Hindlimb muscle (tissue), 1 donor: ENCODE measurements around the gene HPS6. TPM values are rescaled to one million over a fixed set of nuclear protein-coding genes. Genes with fewer than 3 reads are reported as not detected.
A peak's percentile ranks its signal among the peaks of the same experiment; 100 is the strongest.
"Not testable (repeated sequence)": the region's sequence is repeated elsewhere in the genome, so short reads cannot be mapped to it uniquely, and the experiment has no call there.

ENCODE experiments used
- DNase-seq: peaks from one replicate; pipeline ENCODE4 v3.0.0-alpha.2; 2013
- polyA plus RNA-seq: library from polyadenylated mRNA; unstranded; fragments of 120-200 nt; gene quantifications from one replicate; pipeline ENCODE4 v1.2.1, GENCODE V29; 2013; ENCODE audit not compliant: insufficient read length

Gene HPS6
- 9.8 TPM for polyA plus RNA-seq

DNA sequence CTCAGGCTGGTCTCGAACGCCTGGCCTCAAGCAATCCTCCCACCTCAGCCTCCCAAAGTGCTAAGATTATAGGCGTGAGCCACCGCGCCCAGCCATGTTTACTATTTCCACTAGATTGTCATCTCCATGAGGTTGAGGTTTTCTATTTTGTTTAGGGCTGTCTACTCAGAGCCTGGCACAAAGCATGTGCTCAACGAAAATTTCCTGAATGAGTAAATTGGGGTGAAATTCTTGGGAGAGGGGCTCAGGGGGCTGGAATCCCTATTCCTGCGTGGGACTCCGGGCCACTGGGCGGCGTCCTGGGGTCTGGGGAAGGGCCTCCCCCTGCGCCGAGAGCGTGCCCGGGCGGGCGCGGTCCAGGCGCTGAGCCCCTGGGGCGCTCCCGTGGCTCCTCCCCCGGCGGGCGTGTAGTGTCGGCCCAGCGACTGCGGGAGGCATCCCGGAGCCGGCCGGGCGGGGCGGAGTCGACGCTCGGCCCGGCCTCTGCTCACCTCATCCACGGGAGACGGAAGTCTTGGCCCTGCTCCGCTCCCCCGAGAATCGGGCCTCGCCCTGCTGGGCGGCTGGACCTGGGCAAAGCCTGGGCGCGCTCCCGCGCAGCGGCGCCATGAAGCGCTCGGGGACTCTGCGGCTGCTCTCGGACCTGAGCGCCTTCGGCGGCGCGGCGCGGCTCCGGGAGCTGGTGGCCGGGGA is at the start of gene HPS6:
Gene HPS6 (plus strand): TSS at position 482 of the 693 bp plus-strand sequence. CDS start 126 bp downstream, at position 608.
- DNase-seq: peak; percentile 85

DNA sequence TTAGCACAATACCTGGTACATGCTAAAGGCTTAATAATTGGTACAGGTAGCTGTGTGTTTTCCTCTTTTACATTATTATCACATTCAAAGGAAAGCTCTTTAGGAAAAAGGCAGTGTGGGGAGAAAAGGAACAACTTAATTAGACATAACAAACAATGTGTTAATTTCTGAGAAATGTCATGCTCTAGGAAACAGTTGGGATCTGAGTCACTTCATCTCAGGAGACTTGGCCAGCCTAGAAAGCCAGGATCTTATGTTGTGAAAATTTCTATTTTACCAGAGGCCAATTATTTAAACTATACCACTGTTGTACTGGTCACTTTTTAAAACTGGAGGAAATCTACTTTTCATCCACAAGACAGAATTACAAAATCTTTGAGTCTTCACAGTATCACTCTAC is 48.7 kb upstream of the HPS6 start:
- DNase-seq: no peak

DNA sequence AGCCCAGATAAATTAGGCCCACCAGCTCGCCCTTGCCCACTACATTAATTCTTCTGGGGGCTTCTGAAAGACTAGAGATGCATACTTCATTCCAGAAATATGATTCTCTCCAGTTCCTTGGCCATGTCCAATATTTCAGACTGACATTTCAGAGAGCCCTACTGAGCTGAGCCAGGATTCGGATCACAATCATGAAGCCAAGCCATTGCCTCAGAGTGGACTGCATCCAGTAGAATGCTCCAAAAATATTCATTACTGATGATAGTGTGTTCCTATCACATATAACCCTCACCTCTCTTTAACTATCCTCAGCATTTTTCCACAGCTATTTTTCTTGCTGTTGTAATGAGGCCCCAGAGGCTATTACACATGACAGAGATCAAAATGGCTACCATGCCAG is 47.9 kb upstream of the HPS6 start:
- no peak for DNase-seq

DNA sequence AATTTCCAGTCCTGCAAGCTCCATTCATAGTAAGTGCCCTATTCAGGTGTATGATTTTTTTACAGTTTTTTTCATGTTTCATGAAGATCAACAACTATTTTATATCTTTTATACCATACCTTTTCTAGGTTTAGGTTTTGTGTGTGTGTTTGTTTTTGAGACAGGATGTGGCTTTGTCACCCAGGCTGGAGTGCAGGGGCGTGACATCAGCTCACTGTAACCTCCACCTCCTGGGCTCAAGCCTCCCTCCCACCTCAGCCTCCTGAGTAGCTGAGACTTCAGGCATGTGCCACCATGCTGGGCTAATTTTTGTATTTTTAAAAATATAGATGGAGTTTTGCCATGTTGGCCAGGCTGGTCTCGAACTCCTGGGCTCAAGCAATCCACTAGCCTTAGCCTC is 44.2 kb upstream of the HPS6 start:
- no peak for DNase-seq

DNA sequence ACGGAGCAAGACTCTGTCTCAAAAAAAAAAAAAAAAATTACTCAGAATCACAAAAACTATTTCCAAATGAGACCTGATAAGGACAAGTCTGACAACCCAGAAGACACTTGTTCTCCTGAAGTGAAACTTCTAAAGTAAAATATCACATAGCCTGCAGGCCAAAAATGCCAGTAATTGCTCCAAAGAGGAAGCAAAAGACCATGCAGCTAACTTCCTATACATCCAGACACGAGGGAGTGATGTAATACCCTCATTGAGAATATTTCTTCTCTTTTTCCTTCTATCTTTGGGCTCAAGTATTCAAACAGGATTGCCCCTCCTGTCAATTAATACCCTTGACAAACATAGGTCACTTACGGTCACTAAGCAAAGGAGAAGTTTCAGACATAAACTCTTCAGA is 40.4 kb upstream of the HPS6 start:
- DNase-seq: no peak

DNA sequence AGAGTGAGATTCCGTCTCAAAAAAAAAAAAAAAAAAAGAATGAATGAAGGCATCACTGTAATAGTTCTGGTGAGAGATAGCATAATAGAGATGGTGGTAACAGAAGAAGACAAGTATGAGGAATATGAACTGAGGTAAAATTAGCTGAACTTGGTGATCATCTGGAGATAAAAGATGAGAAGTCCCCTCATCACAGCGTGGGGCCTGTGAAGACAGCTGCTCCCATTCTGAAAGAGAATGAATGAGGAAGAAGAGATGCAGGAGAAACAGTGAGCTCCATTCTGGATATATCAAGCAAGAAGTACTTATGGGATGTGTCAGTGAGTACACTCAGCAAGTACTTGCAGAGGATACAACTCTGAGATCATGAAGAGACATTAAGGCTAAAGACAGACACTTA is 37.9 kb upstream of the HPS6 start:
- no peak for DNase-seq

DNA sequence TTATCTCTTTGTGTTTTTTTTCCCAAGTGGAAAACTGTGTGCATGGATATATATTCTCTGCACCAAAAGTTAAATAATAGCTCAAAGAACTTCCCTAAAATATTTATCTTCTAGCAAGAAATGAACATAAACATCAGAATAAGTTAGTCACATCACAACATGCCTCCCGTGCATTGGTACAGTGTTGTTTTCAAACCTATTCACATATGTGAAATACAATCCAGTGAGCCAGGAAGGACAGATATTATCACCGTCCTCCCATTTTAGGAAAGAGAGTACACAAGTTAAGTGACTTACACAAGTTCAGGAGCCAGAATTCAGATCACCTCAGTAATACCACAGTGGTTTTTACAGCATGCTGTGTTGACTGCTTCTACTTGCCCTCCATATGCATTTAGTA is 31.4 kb upstream of the HPS6 start:
- DNase-seq: no peak

DNA sequence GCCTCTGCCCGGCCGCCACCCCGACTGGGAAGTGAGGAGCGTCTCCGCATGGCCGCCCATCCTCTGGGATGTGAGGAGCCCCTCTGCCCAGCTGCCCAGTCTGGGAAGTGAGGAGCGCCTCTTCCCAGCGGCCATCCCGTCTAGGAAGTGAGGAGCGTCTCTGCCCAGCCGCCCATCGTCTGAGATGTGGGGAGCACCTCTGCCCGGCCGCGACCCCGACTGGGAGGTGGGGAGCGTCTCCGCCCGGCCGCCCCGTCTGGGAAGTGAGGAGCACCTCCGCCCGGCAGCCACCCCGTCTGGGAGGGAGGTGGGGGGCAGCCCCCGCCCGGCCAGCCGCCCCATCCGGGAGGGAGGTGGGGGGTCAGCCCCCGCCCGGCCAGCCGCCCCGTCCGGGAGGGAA is 29.3 kb upstream of the HPS6 start:
- not testable (repeated sequence) for DNase-seq

DNA sequence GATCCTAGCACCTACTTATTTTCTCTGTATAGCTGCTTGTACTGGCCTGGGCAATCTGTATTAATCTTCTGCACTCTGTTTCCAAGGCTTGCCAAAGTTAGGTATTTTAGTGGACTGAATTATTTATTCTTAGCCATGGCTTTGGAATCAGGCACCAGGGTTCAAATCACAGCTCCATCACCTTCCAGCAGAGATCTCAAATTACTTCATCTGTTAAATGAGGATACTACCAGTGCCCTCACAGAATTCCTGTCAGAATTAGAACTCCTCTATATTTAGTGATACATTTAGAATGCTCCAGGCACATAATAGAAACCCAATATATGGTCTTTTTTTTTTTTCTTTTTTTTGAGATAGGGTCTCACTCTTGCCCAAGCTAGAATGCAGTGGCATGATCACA is 26.7 kb upstream of the HPS6 start:
- DNase-seq: no peak

DNA sequence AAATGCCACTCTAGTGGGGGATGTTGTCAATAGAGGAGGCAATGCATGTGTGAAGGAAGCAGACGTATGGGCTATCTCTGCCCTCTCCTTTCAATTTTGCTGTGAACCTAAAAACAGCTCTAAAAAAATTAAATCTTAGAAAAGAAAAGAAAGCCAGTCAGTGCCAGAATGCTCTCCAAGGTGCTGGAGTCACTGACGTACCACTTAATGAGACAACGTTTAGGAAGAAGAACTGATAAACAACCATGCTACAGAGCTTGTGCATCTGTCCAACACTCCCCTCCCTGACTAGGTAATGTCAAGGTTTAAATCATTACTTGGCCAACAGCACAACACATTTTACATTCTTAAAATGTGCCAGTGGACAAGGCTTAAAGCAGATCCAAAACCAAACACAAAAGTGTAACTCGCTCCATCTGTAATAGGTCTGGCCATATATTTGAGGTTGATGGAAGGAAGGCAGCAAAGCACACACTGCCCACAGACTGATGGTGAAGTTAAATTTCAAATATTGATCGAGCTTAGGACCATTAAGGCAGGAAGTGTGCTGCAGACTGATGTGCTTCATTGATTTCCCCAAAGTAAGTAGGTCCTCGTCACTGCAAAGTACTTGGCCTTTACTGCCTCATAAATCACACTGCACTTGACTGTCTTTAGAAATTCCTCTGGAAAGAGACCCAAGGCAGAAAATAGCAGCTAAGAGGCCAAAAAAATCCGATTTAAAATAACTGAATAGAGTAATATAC is 24.7 kb upstream of the HPS6 start:
- no peak for DNase-seq

DNA sequence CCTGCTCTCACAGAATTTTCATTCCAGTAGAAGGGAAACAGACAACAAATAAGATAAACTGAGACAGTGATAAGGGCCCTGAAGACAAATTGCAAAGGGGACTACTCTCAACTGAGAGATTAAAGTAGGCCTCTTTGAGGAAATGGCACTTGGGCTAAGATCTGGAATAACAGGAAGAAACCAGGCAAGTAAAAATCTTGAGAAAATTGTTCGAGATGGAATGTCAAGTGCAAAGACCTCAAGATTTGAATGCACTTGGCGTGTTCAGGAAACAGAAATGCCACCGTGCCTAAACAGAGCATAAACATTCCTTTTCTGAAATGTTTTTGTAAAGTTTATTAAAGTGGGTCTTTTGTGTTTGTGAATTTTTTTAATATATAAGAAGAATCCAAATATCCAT is 19.9 kb upstream of the HPS6 start:
- DNase-seq: no peak

DNA sequence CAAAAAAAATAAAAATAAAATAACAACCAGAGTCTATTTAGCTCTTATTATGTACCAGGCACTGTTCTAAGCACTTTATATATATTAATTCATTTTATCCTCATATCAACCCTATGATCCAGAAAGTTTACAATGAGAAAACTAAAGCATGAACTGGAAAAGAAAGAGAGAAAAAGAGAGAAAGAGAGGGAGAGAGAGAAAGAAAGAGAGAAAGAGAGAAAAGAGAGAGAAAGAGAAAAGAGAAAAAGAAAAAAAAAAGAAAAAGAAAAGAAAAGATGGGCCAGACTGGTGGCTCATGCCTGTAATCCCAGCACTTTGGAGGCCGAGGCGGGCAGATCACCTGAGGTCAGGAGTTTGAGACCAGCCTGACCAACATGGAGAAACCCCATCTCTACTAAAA is 19.1 kb upstream of the HPS6 start:
- DNase-seq: no peak

DNA sequence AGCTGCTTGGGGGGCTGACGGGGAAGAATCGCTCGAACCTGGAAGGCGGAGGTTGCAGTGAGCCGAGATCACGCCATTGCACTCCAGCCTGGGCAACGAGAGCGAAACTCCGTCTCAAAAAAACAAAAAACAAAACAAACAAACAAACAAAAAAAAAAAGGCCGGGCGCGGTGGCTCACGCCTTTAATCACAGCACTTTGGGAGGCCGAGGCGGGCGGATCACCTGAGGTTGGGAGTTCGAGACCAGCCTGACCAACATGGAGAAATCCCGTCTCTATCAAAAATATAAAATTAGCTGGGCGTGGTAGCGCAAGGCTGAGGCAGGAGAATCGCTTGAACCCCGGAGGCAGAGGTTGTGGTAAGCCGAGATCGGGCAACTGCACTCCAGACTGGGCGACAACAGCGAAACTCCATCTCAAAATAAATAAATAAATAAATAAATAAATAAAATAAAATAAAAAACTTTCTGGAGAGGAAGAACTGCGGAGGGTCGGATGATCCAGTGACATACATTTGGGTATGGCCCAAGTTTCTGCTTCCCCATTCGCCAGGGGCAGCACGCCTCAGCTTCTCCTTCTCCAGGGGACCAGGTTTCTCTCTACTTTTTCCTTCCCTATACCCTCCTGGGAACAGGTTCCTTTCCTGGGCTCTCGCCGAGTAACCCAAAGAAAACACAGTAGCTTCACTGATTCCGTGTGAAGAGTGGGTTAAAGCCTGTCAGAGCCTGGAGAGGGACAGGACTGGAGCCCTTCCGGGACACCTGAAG is 10.1 kb upstream of the HPS6 start:
- DNase-seq: not testable (repeated sequence)

DNA sequence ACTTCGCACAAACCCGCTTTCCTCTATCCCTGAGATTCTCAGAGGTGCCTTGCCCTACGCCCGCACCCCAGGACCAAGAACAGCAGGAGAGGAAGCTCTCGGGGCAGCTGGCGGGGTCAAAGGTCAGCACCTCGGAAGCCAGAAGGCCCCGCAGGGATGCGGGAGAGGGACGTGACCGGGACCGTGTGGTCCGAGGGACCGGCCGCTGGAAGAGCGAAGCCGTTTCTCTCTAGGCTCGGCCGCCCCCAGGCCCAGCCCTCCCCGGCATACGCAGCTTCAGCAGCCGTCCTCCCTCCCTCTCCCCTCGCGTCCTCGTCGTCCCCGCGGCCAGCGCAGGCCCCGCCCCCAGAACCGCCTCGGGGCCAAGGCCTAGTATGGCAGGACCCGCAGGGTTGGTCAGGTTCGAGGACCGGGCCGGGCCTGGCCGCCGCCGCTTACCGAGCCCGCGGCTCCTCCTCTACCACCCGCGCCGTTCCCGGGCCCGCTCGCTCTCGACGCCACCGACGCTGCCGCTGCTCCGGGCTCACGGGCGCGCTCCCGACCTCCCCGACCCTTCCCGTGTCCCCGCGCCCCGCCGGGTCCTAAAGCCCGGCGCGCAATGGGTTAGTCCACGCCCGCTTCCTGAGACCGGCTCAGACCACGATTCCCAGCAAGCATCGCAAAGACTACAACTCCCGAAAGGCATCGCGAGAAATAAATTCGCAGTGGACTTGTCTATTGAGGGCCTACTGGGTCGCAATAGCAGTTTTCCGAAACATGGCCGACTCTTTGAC is 9.3 kb upstream of the HPS6 start, which contains the start of gene ARMH3:
Gene ARMH3 (minus strand): TSS at position 527 of the 773 bp plus-strand sequence. CDS start 16,059 bp downstream, outside the sequence.
- DNase-seq: peak; percentile 95

DNA sequence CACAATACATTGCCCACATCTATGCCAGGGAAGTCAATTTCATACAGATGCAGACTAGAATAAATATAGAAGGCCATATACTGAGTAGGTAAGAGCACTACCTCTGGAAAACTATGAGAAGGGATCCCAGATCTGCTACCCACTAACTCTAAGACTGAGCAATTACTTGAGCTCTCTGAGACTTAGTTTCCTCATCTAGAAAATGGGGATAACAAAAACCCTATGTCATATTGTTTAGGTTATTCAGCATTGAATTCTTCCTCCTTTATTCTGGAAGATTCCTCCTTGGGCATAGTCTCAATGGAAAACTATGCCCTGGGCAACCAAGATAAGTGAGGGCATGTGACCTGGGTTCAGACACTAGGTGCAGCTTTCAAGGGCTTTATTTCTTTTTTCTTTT is 5.2 kb upstream of the HPS6 start:
- DNase-seq: no peak

DNA sequence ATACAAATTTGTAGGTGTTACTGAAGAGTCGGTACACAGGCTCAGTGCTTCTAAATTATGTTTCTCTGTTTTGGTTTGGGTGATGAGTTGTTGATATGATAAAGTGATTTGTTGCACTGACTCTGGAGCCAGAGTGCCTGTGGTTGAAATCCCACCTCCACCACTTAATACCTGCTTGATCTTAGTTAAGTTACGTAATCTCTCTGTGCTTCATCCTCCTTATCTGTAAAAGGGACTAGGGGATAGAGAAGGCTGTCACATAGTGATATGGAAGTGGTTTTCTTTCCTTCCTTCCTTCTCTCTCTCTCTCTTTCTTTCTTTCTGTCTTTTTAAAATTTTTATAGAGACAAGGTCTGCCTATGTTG is 664 bp upstream of the HPS6 start:
- DNase-seq: no peak

DNA sequence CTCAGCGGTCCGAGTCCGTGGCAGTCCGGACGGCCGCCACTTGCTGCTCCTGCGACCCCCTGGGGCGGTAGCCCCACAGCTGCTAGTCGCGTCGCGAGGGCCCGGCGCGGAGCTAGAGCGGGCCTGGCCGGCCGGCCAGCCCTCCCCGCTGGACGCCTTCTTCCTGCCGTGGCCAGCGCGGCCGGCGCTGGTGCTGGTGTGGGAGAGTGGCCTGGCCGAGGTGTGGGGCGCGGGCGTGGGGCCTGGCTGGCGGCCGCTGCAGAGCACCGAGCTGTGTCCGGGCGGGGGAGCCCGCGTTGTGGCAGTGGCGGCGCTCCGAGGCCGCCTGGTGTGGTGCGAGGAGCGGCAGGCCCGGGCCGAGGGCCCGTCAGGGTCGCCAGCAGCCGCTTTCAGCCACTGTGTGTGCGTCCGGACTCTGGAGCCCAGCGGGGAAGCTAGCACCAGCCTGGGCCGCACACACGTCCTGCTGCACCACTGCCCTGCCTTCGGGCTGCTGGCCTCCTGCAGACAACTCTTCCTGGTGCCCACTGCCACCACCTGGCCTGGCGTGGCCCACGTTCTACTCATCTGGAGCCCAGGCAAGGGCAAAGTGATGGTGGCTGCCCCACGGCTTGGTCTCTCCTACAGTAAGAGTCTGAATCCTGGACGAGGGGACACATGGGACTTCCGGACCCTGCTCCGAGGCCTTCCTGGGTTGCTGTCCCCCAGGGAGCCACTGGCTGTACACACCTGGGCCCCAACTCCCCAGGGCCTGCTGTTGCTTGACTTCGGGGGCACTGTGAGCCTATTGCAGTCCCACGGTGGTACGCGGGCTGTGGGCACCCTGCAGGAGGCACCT is 631 bp downstream of the HPS6 start:
- DNase-seq: peak; percentile 20

DNA sequence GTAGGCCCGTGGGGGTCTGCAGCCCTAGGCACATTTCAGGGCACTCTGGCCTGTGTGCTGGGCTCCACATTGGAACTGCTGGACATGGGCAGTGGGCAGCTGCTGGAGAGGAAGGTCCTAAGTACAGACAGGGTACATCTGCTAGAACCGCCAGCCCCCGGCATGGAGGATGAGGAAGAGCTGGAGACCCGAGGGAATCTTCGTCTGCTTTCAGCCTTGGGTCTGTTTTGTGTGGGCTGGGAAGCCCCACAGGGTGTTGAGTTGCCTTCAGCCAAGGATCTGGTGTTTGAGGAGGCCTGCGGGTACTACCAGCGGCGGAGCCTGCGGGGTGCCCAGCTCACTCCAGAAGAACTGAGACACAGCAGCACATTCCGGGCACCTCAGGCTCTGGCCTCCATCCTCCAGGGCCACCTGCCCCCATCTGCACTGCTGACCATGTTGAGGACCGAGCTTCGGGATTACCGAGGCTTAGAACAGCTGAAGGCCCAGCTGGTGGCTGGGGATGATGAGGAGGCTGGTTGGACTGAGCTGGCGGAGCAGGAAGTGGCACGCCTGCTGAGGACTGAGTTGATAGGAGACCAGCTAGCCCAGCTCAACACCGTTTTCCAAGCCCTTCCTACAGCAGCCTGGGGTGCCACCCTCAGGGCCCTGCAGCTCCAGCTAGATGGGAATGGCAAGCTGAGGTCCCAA is 1.4 kb downstream of the HPS6 start:
- DNase-seq: no peak

DNA sequence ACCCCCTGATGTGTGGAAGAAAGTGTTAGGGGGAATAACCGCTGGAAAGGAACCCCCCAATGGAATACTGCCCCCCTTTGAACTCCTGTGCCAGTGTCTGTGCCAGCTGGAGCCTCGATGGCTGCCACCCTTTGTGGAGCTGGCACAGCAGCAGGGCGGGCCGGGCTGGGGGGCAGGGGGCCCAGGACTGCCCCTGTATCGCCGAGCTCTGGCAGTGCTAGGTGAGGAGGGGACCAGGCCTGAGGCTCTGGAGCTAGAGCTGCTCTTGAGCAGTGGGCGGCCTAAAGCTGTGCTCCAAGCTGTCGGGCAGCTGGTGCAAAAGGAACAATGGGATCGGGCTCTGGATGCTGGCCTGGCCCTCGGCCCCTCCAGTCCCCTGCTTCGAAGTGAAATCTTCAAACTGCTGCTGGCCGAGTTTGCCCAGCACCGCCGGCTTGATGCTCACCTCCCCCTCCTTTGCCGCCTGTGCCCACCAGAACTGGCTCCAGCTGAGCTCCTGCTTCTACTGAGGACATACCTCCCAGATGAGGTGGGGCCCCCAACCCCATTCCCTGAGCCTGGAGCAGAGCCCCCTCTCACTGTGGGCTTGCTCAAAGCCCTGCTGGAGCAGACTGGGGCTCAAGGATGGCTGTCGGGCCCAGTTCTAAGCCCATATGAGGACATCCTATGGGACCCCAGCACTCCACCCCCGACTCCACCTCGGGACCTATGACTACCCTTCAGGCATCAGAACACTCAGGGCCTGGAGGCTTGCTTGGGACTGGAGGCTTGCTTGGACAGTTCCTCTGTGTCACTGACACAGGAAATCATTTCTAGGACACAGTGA is 2.2 kb downstream of the HPS6 start:
- no peak for DNase-seq

DNA sequence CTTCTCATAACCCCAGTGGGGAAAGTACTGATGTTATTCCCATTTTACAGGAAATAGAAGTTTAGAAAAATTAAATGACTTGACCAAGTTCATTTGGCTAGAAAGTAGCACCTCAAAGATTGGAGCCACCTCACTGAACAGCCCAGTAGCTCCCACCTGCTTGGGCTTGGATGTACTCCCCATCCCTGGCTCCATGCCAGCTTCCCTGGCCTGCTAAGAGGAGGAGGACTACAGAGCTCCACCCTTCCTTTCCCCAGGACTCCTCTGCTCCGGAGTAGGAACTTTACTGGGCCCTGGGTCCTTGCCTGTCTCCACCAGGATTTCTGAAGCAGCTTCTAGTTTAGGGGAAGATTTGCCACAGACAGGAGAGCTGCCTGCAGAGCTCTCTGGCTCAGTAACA is 3.1 kb downstream of the HPS6 start:
- DNase-seq: no peak
